GM20000 (cell line): Measurements from ENCODE around the gene HES5.

Experiments
- DNase-seq: peaks from one replicate; pipeline ENCODE4 v3.0.0; 2012; ENCODE audit warnings: low spot score
- CTCF ChIP-seq: IDR thresholded peaks from 2 replicates; pipeline ENCODE4 v1.5.1; 2012; ENCODE audit warnings: mild to moderate bottlenecking, control low read depth; ENCODE audit errors: extremely low read depth, missing control alignments

HES5 gene

GRCh38 chr1:2506901-2507565 lies 23.0 kb downstream of the HES5 start:
- DNase-seq = no peak

GRCh38 chr1:2506007-2506860 lies 23.8 kb downstream of the HES5 start:
- DNase-seq = no peak
- no peak for TF ChIP-seq CTCF

More at GRCh38 chr1:2506901-2507565, 23.0 kb downstream of the HES5 start:
- no peak for TF ChIP-seq CTCF

GRCh38 chr1:2505461-2505994 lies 24.5 kb downstream of the HES5 start:
- no peak for DNase-seq
- no peak for TF ChIP-seq CTCF

- no peak for DNase-seq
- no peak for TF ChIP-seq CTCF
Observed at GRCh38 chr1:2504949-2505272, 25.2 kb downstream of the HES5 start.

GRCh38 chr1:2504225-2504948 lies 25.7 kb downstream of the HES5 start:
- no peak for TF ChIP-seq CTCF
- DNase-seq = no peak

GRCh38 chr1:2503554-2504224 lies 26.4 kb downstream of the HES5 start:
- TF ChIP-seq CTCF = no peak
- no peak for DNase-seq
